Hepatocyte (in vitro differentiated cells): Measurements from ENCODE around the gene SRMS. TPM values are rescaled to one million over a fixed set of nuclear protein-coding genes. Genes with fewer than 3 reads are reported as not detected.

Experiments
- DNase-seq: peaks from one replicate; pipeline ENCODE4 v3.0.0-alpha.2; 2016; ENCODE audit warnings: low spot score
- H2AFZ ChIP-seq: fragments of 200-600 bp; sonication (generic); 2 replicates; pipeline ENCODE4 v1.6.0; 2016; ENCODE audit warnings: antibody characterized with exemption, mild to moderate bottlenecking
- H3K27ac ChIP-seq: fragments of 200-600 bp; sonication (generic); 2 replicates; pipeline ENCODE4 v1.5.1; 2016; ENCODE audit warnings: mild to moderate bottlenecking
- H3K27me3 ChIP-seq: fragments of 200-600 bp; sonication (generic); 2 replicates; pipeline ENCODE4 v1.6.1; 2016
- H3K36me3 ChIP-seq: fragments of 200-600 bp; sonication (generic); replicated peaks from 2 replicates; pipeline ENCODE4 v1.5.1; 2016; ENCODE audit warnings: low read depth; ENCODE audit not compliant: insufficient read depth
- H3K4me1 ChIP-seq: fragments of 200-600 bp; sonication (generic); 2 replicates; pipeline ENCODE4 v1.5.1; 2016; ENCODE audit warnings: mild to moderate bottlenecking, moderate library complexity; ENCODE audit not compliant: insufficient read depth
- H3K4me2 ChIP-seq: fragments of 200-600 bp; sonication (generic); 2 replicates; pipeline ENCODE4 v1.6.0; 2016
- H3K4me3 ChIP-seq: fragments of 200-600 bp; sonication (generic); 2 replicates; pipeline ENCODE4 v1.5.1; 2016; ENCODE audit warnings: mild to moderate bottlenecking
- H3K79me2 ChIP-seq: fragments of 200-600 bp; sonication (generic); 2 replicates; pipeline ENCODE4 v1.6.0; 2017; ENCODE audit warnings: mild to moderate bottlenecking
- H3K9me2 ChIP-seq: fragments of 200-600 bp; sonication (generic); replicated peaks from 2 replicates; pipeline ENCODE4 v1.6.0; 2017; ENCODE audit warnings: mild to moderate bottlenecking; ENCODE audit not compliant: insufficient read depth
- H3K9me3 ChIP-seq: fragments of 200-600 bp; sonication (generic); 2 replicates; pipeline ENCODE4 v1.5.1; 2016; ENCODE audit warnings: low read depth, mild to moderate bottlenecking
- H4K20me1 ChIP-seq: fragments of 200-600 bp; sonication (generic); 2 replicates; pipeline ENCODE4 v1.6.0; 2016; ENCODE audit warnings: mild to moderate bottlenecking; ENCODE audit not compliant: insufficient read depth, poor library complexity, severe bottlenecking
- CTCF ChIP-seq: fragments of 200-600 bp; sonication (generic); IDR thresholded peaks from 2 replicates; pipeline ENCODE4 v1.5.1; 2016; ENCODE audit warnings: antibody characterized with exemption, mild to moderate bottlenecking; ENCODE audit not compliant: poor library complexity
- EZH2 ChIP-seq: fragments of 200-600 bp; sonication (generic); IDR thresholded peaks from 2 replicates; pipeline ENCODE4 v1.6.1; 2016; ENCODE audit warnings: antibody characterized with exemption, mild to moderate bottlenecking, borderline replicate concordance
- EZH2phosphoT487 ChIP-seq: fragments of 200-600 bp; sonication (generic); IDR thresholded peaks from one replicate; pipeline ENCODE4 v1.6.1; 2018; ENCODE audit warnings: antibody characterized with exemption, mild to moderate bottlenecking, low read depth, moderate library complexity; ENCODE audit not compliant: unreplicated experiment, severe bottlenecking
- WGBS: methylation state at CpG from one replicate; pipeline ENCODE4 v1.1.6; 2016; ENCODE audit warnings: low lambda C conversion rate; ENCODE audit errors: missing lambda C conversion rate; 5-methylcytosine and 5-hydroxymethylcytosine counted together
- polyA plus RNA-seq: library from polyadenylated mRNA; unstranded; fragments of >200 nt; fragmentation: Nextera tagmentation; extraction: Ambion mirVana; gene quantifications from 2 replicates; pipeline ENCODE4 v1.2.1, GENCODE V29; 2016
- total RNA-seq: library from RNA; depleted of rRNA; stranded (reverse); fragments of >200 nt; gene quantifications from 2 replicates; pipeline ENCODE4 v1.2.3, GENCODE V29; 2014

The SRMS gene
- total and polyA plus RNA-seq, 2 experiments from 2014 or later = not detected

DNA sequence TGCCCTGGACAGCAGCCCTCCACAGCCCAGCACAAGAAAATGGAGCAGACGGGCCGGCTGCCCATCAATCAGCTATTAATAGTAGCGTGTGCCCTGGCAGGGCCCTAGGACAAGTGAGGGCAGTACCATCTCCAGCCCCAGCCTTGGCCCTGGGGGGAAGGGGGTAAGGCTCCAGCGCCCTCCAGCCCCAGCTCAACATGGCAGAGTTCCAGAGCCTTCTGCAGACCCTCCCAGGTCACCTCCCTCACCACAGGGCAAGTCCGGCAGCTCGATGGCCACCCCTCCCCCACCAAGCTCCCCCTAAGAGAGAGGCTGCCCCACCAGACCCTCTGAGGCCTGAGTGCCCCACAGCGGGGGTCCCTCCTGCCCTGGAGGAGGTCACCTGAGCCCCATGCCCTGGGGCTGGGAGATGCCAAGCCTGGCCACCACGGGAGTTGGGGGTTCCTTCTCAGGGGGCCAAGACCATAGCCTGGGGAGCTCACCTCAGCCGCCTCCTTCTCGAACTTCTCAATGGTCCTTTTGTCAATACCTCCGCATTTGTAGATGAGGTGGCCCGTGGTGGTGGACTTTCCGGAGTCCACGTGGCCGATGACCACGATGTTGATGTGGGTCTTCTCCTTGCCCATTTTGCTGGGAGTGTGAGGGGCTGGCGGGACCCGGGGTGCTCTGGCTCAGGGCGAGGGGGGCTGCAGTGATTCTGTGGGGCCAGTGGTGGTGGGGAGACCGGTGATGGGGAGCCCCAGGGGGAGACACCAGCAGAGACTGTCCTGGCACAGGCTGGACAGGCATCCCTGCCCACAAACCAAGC lies 50.2 kb downstream of the SRMS start:
- Histone ChIP-seq H3K4me2 (peak overlapping the region; percentile 90), H3K9me3 (no peaks in the 10 kb centered on the region), H3K27me3 (peaks cover 24% of the 10 kb centered on the region), H3K79me2 (no peaks in the 10 kb centered on the region), H3K9me2 (no peaks in the 10 kb centered on the region), H3K36me3 (no peaks in the 10 kb centered on the region), H3K27ac (no peak overlapping the region), H2AFZ (no peak overlapping the region), H3K4me3 (no peak overlapping the region), H4K20me1 (no peaks in the 10 kb centered on the region), H3K4me1 (peaks cover 8% of the 10 kb centered on the region)
- no peak for TF ChIP-seq EZH2
- no peak for TF ChIP-seq CTCF
- no peak for TF ChIP-seq EZH2phosphoT487
- 81% methylated on average over 18 of the region's 20 CpGs for WGBS
- no peak for DNase-seq

GRCh38 chr20:63496596-63497120 lies 50.9 kb downstream of the SRMS start:
- Histone ChIP-seq H3K4me3 (no peak overlapping the region), H3K27me3 (peaks cover 24% of the 10 kb centered on the region), H3K9me2 (no peaks in the 10 kb centered on the region), H3K4me2 (peak overlapping the region; percentile 77), H3K4me1 (peaks cover 8% of the 10 kb centered on the region), H4K20me1 (no peaks in the 10 kb centered on the region), H2AFZ (no peak overlapping the region), H3K36me3 (no peaks in the 10 kb centered on the region), H3K9me3 (no peaks in the 10 kb centered on the region), H3K27ac (no peak overlapping the region), H3K79me2 (no peaks in the 10 kb centered on the region)
- WGBS = 76% methylated on average over 16 of the region's 16 CpGs
- TF ChIP-seq EZH2phosphoT487 (no peak), EZH2 (no peak), CTCF (no peak)
- DNase-seq = no peak

- no peak overlapping the region for H3K27ac ChIP-seq
- no peaks in the 10 kb centered on the region for H3K79me2 ChIP-seq
- no peak for TF ChIP-seq EZH2phosphoT487
- TF ChIP-seq CTCF = peak; percentile 92
- TF ChIP-seq EZH2 = no peak
- no peaks in the 10 kb centered on the region for H4K20me1 ChIP-seq
- peaks cover 24% of the 10 kb centered on the region for H3K27me3 ChIP-seq
- peak; percentile 84 for DNase-seq
- no peak overlapping the region for H3K4me3 ChIP-seq
- peak overlapping the region; percentile 77 for H3K4me2 ChIP-seq
- H3K9me2 ChIP-seq = no peaks in the 10 kb centered on the region
- WGBS = 39% methylated on average over 47 of the region's 48 CpGs
- no peaks in the 10 kb centered on the region for H3K36me3 ChIP-seq
- H2AFZ ChIP-seq = no peak overlapping the region
- H3K9me3 ChIP-seq = no peaks in the 10 kb centered on the region
- H3K4me1 ChIP-seq = peaks cover 8% of the 10 kb centered on the region
Measured at GRCh38 chr20:63495741-63496595, 51.6 kb downstream of the SRMS start.
